ENCODE results near the gene FAM162B. TPM values are rescaled to one million over a fixed set of nuclear protein-coding genes. Genes with fewer than 3 reads are reported as not detected.
"Not testable (repeated sequence)": the region's sequence is repeated elsewhere in the genome, so short reads cannot be mapped to it uniquely, and the experiment has no call there.

FAM162B gene
- total and polyA plus RNA-seq, 4 donors = 0.56 to 1.0 (median 0.59) TPM

GRCh38 chr6:116741571-116741970, 23.9 kb downstream of the FAM162B start:
- no peak for DNase-seq (ENCODE audit: low spot score)
- H3K4me1 ChIP-seq (ENCODE audit: control insufficient read depth in 4 of 4, insufficient read depth in 4 of 4, low read length in 3 of 4) = no peaks in the 10 kb centered on the region
- no peaks in the 10 kb centered on the region for H3K36me3 ChIP-seq (ENCODE audit: control insufficient read depth in 4 of 4, insufficient read depth in 3 of 4, low read depth in 1 of 4, low read length in 3 of 4)
- 86% methylated on average over 1 of the region's 1 CpG for WGBS
- TF ChIP-seq RXRA (IDR thresholded peaks at IDR 0.05) (no peak), MAX (IDR thresholded peaks at IDR 0.05) (no peak), YY1 (IDR thresholded peaks at IDR 0.05) (no peak), RAD21 (IDR thresholded peaks at IDR 0.05) (no peak), GABPA (IDR thresholded peaks at IDR 0.05 in 1 of 2, conservative IDR thresholded peaks at IDR 0.05 in 1 of 2) (no peak), SP1 (IDR thresholded peaks at IDR 0.05) (no peak), NR2F2 (IDR thresholded peaks at IDR 0.05) (no peak), JUND (IDR thresholded peaks at IDR 0.05) (no peak), REST (IDR thresholded peaks at IDR 0.05) (no peak), FOXA1 (IDR thresholded peaks at IDR 0.05) (no peak), EGR1 (IDR thresholded peaks at IDR 0.05; ENCODE audit: low read depth in 2 of 2) (no peak), TAF1 (conservative IDR thresholded peaks at IDR 0.05) (no peak)
- no peak overlapping the region for H3K9ac ChIP-seq (ENCODE audit: low read depth in 1 of 2, low read length in 2 of 2)
- H3K9me3 ChIP-seq (ENCODE audit: control insufficient read depth in 4 of 4, low read length in 3 of 4) = no peaks in the 10 kb centered on the region
- no peaks in the 10 kb centered on the region for H3K27me3 ChIP-seq (ENCODE audit: control insufficient read depth in 4 of 4, insufficient read depth in 4 of 4, low read length in 3 of 4)
- H3K4me3 ChIP-seq (ENCODE audit: low read depth in 1 of 3, low read length in 3 of 3) = no peak overlapping the region
- no peak overlapping the region for H3K27ac ChIP-seq (ENCODE audit: low read depth in 1 of 2, low read length in 2 of 2)

- not testable (repeated sequence) for H3K9me3 ChIP-seq (ENCODE audit: control insufficient read depth in 4 of 4, low read length in 3 of 4); H3K9ac ChIP-seq (ENCODE audit: low read depth in 1 of 2, low read length in 2 of 2); H3K27ac ChIP-seq (ENCODE audit: low read depth in 1 of 2, low read length in 2 of 2); H3K4me1 ChIP-seq (ENCODE audit: control insufficient read depth in 4 of 4, insufficient read depth in 4 of 4, low read length in 3 of 4); H3K4me3 ChIP-seq (ENCODE audit: low read depth in 1 of 3, low read length in 3 of 3); DNase-seq (ENCODE audit: low spot score); H3K36me3 ChIP-seq (ENCODE audit: control insufficient read depth in 4 of 4, insufficient read depth in 3 of 4, low read depth in 1 of 4, low read length in 3 of 4); H3K27me3 ChIP-seq (ENCODE audit: control insufficient read depth in 4 of 4, insufficient read depth in 4 of 4, low read length in 3 of 4)
- WGBS = 92% methylated on average over 3 of the region's 3 CpGs
Measured at GRCh38 chr6:116740486-116740885, 25.0 kb downstream of the FAM162B start.

GRCh38 chr6:116737004-116737403, 28.5 kb downstream of the FAM162B start:
- peaks cover 0 to 4% (median 0%) of the 10 kb centered on the region in 4 donors for H3K36me3 ChIP-seq (ENCODE audit: control insufficient read depth in 4 of 4, insufficient read depth in 3 of 4, low read depth in 1 of 4, low read length in 3 of 4)

More at GRCh38 chr6:116737004-116737403, 28.5 kb downstream of the FAM162B start:
- Histone ChIP-seq H3K27ac (ENCODE audit: low read depth in 1 of 2, low read length in 2 of 2) (no peak overlapping the region), H3K27me3 (ENCODE audit: control insufficient read depth in 4 of 4, insufficient read depth in 4 of 4, low read length in 3 of 4) (no peaks in the 10 kb centered on the region), H3K4me1 (ENCODE audit: control insufficient read depth in 4 of 4, insufficient read depth in 4 of 4, low read length in 3 of 4) (no peaks in the 10 kb centered on the region), H3K9ac (ENCODE audit: low read depth in 1 of 2, low read length in 2 of 2) (no peak overlapping the region), H3K4me3 (ENCODE audit: low read depth in 1 of 3, low read length in 3 of 3) (no peak overlapping the region), H3K9me3 (ENCODE audit: control insufficient read depth in 4 of 4, low read length in 3 of 4) (no peaks in the 10 kb centered on the region)
- no peak for TF ChIP-seq RXRA (IDR thresholded peaks at IDR 0.05)
- TF ChIP-seq ATF3 (IDR thresholded peaks at IDR 0.05) = no peak
- no peak for TF ChIP-seq EGR1 (IDR thresholded peaks at IDR 0.05; ENCODE audit: low read depth in 2 of 2)
- TF ChIP-seq JUND (IDR thresholded peaks at IDR 0.05) = no peak
- no peak for DNase-seq (ENCODE audit: low spot score)
- WGBS = 98% methylated on average over 3 of the region's 3 CpGs

All from liver (tissue), 9 donors.